Measurements from ENCODE around the gene FAM131A. TPM values are rescaled to one million over a fixed set of nuclear protein-coding genes. Genes with fewer than 3 reads are reported as not detected.

The FAM131A gene
- total and polyA plus RNA-seq, 12 donors, result 21.6 to 36.5 (median 26.7) TPM

- H3K4me1 ChIP-seq, result peaks cover 24 to 48% (median 42%) of the 10 kb centered on the region in 9 donors
- intact Hi-C loops (cut with DNase I), result loop anchor here in 5 of 10 donors (2.0 to 10.0 kb wide), 7 partner anchors 16 to 690 kb away; partner anchors contain the start of genes ABCF3 (in 1 of the 5), DVL3 (in 1 of the 5) and PSMD2 (in 1 of the 5)
Observed at GRCh38 chr3:184314363-184314699, 23.1 kb upstream of the FAM131A start, which contains the start of gene EIF4G1. EIF4G1 (plus strand) TSS chr3:184314606; CDS start chr3:184315797, 1,191 bp downstream.

GRCh38 chr3:184314700-184315542 is 22.5 kb upstream of the FAM131A start:
- H3K27ac ChIP-seq, result peak overlapping the region; percentile 96 to 100 (median 98)
- intact Hi-C loops (cut with DNase I), result loop anchor here in 5 of 10 donors (2.0 to 10.0 kb wide), 7 partner anchors 16 to 690 kb away; partner anchors contain the start of genes ABCF3 (in 1 of the 5), DVL3 (in 1 of the 5) and PSMD2 (in 1 of the 5)
- WGBS, 2 donors, result 1% methylated on average over 67 to 80 of the region's 89 CpGs
- H3K9me3 ChIP-seq, result no peaks in the 10 kb centered on the region
- DNase-seq (peak; percentile 87 to 89), ATAC-seq (peak; percentile 66 to 85 (median 82))
- peak overlapping the region; percentile 68 to 95 (median 85) for H3K4me3 ChIP-seq
- H3K36me3 ChIP-seq, result peaks cover 0 to 32% (median 18%) of the 10 kb centered on the region in 9 donors
- H3K4me1 ChIP-seq, result peaks cover 26 to 52% (median 47%) of the 10 kb centered on the region in 9 donors
- TF ChIP-seq CTCF (IDR thresholded peaks at IDR 0.05), result no peak
- H3K27me3 ChIP-seq, result no peaks in the 10 kb centered on the region

More at GRCh38 chr3:184314363-184314699, 23.1 kb upstream of the FAM131A start, which contains the start of gene EIF4G1:
- Histone ChIP-seq H3K4me3 (peak within 1 kb of the TSS; percentile 68 to 95 (median 85)), H3K36me3 (peaks cover 0 to 34% (median 18%) of the 10 kb centered on the region in 9 donors), H3K27me3 (no peaks in the 10 kb centered on the region), H3K27ac (peak within 1 kb of the TSS; percentile 96 to 100 (median 98)), H3K9me3 (no peaks in the 10 kb centered on the region)
- DNase-seq, result peak; percentile 94 to 96
- ATAC-seq, result peak; percentile 84 to 94 (median 88)
- WGBS, 2 donors, result 0% methylated on average over 40 of the region's 40 CpGs
- no peak for TF ChIP-seq CTCF (IDR thresholded peaks at IDR 0.05)

- Histone ChIP-seq H3K27ac (peak overlapping the region; percentile 96 to 100 (median 98)), H3K4me1 (peaks cover 26 to 57% (median 52%) of the 10 kb centered on the region in 9 donors), H3K4me3 (peak overlapping the region; percentile 68 to 95 (median 85)), H3K36me3 (peaks cover 0 to 37% (median 20%) of the 10 kb centered on the region in 9 donors), H3K27me3 (no peaks in the 10 kb centered on the region), H3K9me3 (no peaks in the 10 kb centered on the region)
- intact Hi-C loops (cut with DNase I), result loop anchor here in 5 of 10 donors (2.0 to 10.0 kb wide), 6 partner anchors 17 to 691 kb away; partner anchors contain the start of genes ABCF3 (in 1 of the 5), DVL3 (in 1 of the 5) and PSMD2 (in 1 of the 5)
- ATAC-seq (peak in 3 of 8 donors; percentile 0 to 1 (median 0)), DNase-seq (no peak)
- 7 to 10% methylated on average over 6 of the region's 6 CpGs for WGBS, 2 donors
- TF ChIP-seq CTCF (IDR thresholded peaks at IDR 0.05), result no peak
Observed at GRCh38 chr3:184315543-184315867, 21.9 kb upstream of the FAM131A start.
